GM12873 (cell line): ENCODE results near the gene MTMR12.

ENCODE experiments used
- CTCF ChIP-seq: IDR thresholded peaks from 2 replicates; pipeline ENCODE4 v1.5.1; 2012; ENCODE audit warnings: low read depth, mild to moderate bottlenecking, moderate library complexity, low read length, control low read depth; ENCODE audit not compliant: insufficient read depth; ENCODE audit errors: missing control alignments

Gene MTMR12

GRCh38 chr5:32304622-32305021 is 8.1 kb downstream of the MTMR12 start:
- no peak for TF ChIP-seq CTCF

- TF ChIP-seq CTCF: no peak
These were observed 9.0 kb downstream of the MTMR12 start for GRCh38 chr5:32303755-32304120.

- no peak for TF ChIP-seq CTCF
These were observed 9.6 kb downstream of the MTMR12 start for GRCh38 chr5:32302835-32303754.

GRCh38 chr5:32301891-32302290 is 10.8 kb downstream of the MTMR12 start:
- no peak for TF ChIP-seq CTCF

- no peak for TF ChIP-seq CTCF
These were observed 13.6 kb downstream of the MTMR12 start for GRCh38 chr5:32299059-32299677.

- TF ChIP-seq CTCF: no peak
These were observed 14.7 kb downstream of the MTMR12 start for GRCh38 chr5:32298059-32298415.

GRCh38 chr5:32297181-32298058 is 15.3 kb downstream of the MTMR12 start:
- no peak for TF ChIP-seq CTCF
